Progenitor cell of endocrine pancreas (in vitro differentiated cells): ENCODE results near the gene CCL11. TPM values are rescaled to one million over a fixed set of nuclear protein-coding genes. Genes with fewer than 3 reads are reported as not detected.

Source experiments
- DNase-seq: peaks from one replicate; pipeline ENCODE4 v3.0.0; 2021; ENCODE audit warnings: low spot score; ENCODE audit not compliant: unreplicated experiment
- H3K27ac Mint-ChIP-seq: 2 replicates; pipeline ENCODE4 v1.8.0; 2021; ENCODE audit warnings: mild to moderate bottlenecking, moderate library complexity, mixed read lengths
- H3K27me3 Mint-ChIP-seq: 2 replicates; pipeline ENCODE4 v1.8.0; 2021; ENCODE audit warnings: mixed read lengths
- H3K36me3 Mint-ChIP-seq: 2 replicates; pipeline ENCODE4 v1.8.0; 2022; ENCODE audit warnings: mixed read lengths; ENCODE audit not compliant: insufficient read depth
- H3K4me1 Mint-ChIP-seq: 2 replicates; pipeline ENCODE4 v1.8.0; 2021; ENCODE audit warnings: low read depth, mixed read lengths
- H3K4me3 Mint-ChIP-seq: 2 replicates; pipeline ENCODE4 v1.8.0; 2021; ENCODE audit warnings: low read depth, mild to moderate bottlenecking, moderate library complexity, mixed read lengths
- H3K9me3 Mint-ChIP-seq: 2 replicates; pipeline ENCODE4 v1.8.0; 2021; ENCODE audit warnings: low read depth, mixed read lengths
- CTCF ChIP-seq: fragments of 200-600 bp; sonication (generic); IDR thresholded peaks from one replicate; pipeline ENCODE4 v1.5.0; 2021; ENCODE audit warnings: antibody characterized with exemption, mild to moderate bottlenecking; ENCODE audit not compliant: unreplicated experiment
- total RNA-seq: library from RNA; stranded (reverse); gene quantifications from 2 replicates; pipeline ENCODE4 v1.2.1, GENCODE V29; 2021

Gene CCL11
- total RNA-seq, 1 donor from 2014 or later, result not detected

- TF ChIP-seq CTCF, result no peak
- no peak overlapping the region for H3K27ac Mint-ChIP-seq
- no peaks in the 10 kb centered on the region for H3K36me3 Mint-ChIP-seq
- no peaks in the 10 kb centered on the region for H3K27me3 Mint-ChIP-seq
- no peaks in the 10 kb centered on the region for H3K9me3 Mint-ChIP-seq
- DNase-seq, result no peak
- H3K4me1 Mint-ChIP-seq, result peaks cover 2% of the 10 kb centered on the region
- no peak overlapping the region for H3K4me3 Mint-ChIP-seq
Observed at GRCh38 chr17:34300652-34301370, 15.3 kb downstream of the CCL11 start.

- Mint-ChIP-seq H3K27ac (no peak overlapping the region), H3K4me1 (peaks cover 2% of the 10 kb centered on the region), H3K36me3 (no peaks in the 10 kb centered on the region), H3K9me3 (no peaks in the 10 kb centered on the region), H3K27me3 (peaks cover 4% of the 10 kb centered on the region), H3K4me3 (no peak overlapping the region)
- TF ChIP-seq CTCF, result no peak
- no peak for DNase-seq
Observed at GRCh38 chr17:34301986-34302385, 16.4 kb downstream of the CCL11 start.

GRCh38 chr17:34302636-34303035 is 17.1 kb downstream of the CCL11 start:
- no peaks in the 10 kb centered on the region for H3K36me3 Mint-ChIP-seq
- peaks cover 2% of the 10 kb centered on the region for H3K4me1 Mint-ChIP-seq
- no peak overlapping the region for H3K27ac Mint-ChIP-seq
- H3K9me3 Mint-ChIP-seq, result no peaks in the 10 kb centered on the region
- TF ChIP-seq CTCF, result no peak
- no peak for DNase-seq
- H3K27me3 Mint-ChIP-seq, result peaks cover 4% of the 10 kb centered on the region
- H3K4me3 Mint-ChIP-seq, result no peak overlapping the region

GRCh38 chr17:34303606-34304005 is 18.1 kb downstream of the CCL11 start:
- no peak for TF ChIP-seq CTCF
- H3K4me1 Mint-ChIP-seq, result no peaks in the 10 kb centered on the region
- no peak for DNase-seq
- peaks cover 4% of the 10 kb centered on the region for H3K27me3 Mint-ChIP-seq
- no peaks in the 10 kb centered on the region for H3K9me3 Mint-ChIP-seq
- H3K27ac Mint-ChIP-seq, result no peak overlapping the region
- no peaks in the 10 kb centered on the region for H3K36me3 Mint-ChIP-seq
- H3K4me3 Mint-ChIP-seq, result no peak overlapping the region

- no peaks in the 10 kb centered on the region for H3K9me3 Mint-ChIP-seq
Observed at GRCh38 chr17:34305061-34305460, 19.5 kb downstream of the CCL11 start.

More at GRCh38 chr17:34305061-34305460, 19.5 kb downstream of the CCL11 start:
- no peak overlapping the region for H3K27ac Mint-ChIP-seq
- H3K36me3 Mint-ChIP-seq, result no peaks in the 10 kb centered on the region
- H3K27me3 Mint-ChIP-seq, result peaks cover 4% of the 10 kb centered on the region
- H3K4me3 Mint-ChIP-seq, result no peak overlapping the region
- H3K4me1 Mint-ChIP-seq, result no peaks in the 10 kb centered on the region
- no peak for TF ChIP-seq CTCF
- DNase-seq, result no peak
